ENCODE data around the gene SLC22A7.

The SLC22A7 gene

DNA sequence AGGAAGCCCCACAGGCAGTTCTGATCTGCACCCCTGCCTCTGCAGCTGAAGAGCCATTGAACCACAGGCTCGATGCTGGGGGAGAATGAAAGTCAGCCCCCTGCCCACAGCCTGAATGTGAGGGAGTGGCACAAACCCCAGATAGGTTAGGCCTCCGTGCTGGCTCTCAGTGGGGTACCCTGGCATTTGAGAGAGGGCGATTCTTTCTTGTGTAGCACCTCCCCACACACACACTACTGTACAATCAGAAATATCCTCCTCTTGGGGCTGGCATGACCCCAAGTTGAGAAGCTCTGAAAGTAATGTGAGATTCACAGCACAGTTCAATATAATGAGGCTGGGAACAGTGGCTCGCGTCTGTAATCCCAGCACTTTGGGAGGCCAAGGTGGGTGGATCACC lies 36.9 kb upstream of the SLC22A7 start:
- Histone ChIP-seq H3K4me3 (ENCODE audit: low read length) (no peak overlapping the region), H4K20me1 (ENCODE audit: control insufficient read depth, insufficient read depth, low read depth, low read length) (no peaks in the 10 kb centered on the region), H3K9me2 (replicated peaks; ENCODE audit: control insufficient read depth, low read length) (no peaks in the 10 kb centered on the region), H3K4me1 (ENCODE audit: control insufficient read depth, low read length) (peaks cover 20% of the 10 kb centered on the region), H3K36me3 (ENCODE audit: control insufficient read depth, low read length) (no peaks in the 10 kb centered on the region), H3K27ac (ENCODE audit: low read depth, low read length) (no peak overlapping the region), H3K4me2 (ENCODE audit: low read length) (no peak overlapping the region), H3F3A (ENCODE audit: control insufficient read depth, insufficient read depth) (no peaks in the 10 kb centered on the region; the same call in 1 of the 2 replicates), H3K9me3 (ENCODE audit: control insufficient read depth, insufficient read depth, low read length) (no peaks in the 10 kb centered on the region), H3K27me3 (ENCODE audit: control insufficient read depth, low read length) (no peaks in the 10 kb centered on the region; the same call in 1 of the 2 replicates), H3K79me2 (ENCODE audit: control insufficient read depth, low read length) (no peaks in the 10 kb centered on the region)
- no peak for TF ChIP-seq EZH2phosphoT487 (IDR thresholded peaks at IDR 0.05; ENCODE audit: borderline replicate concordance, low read length)
- TF ChIP-seq, protein P1, sequence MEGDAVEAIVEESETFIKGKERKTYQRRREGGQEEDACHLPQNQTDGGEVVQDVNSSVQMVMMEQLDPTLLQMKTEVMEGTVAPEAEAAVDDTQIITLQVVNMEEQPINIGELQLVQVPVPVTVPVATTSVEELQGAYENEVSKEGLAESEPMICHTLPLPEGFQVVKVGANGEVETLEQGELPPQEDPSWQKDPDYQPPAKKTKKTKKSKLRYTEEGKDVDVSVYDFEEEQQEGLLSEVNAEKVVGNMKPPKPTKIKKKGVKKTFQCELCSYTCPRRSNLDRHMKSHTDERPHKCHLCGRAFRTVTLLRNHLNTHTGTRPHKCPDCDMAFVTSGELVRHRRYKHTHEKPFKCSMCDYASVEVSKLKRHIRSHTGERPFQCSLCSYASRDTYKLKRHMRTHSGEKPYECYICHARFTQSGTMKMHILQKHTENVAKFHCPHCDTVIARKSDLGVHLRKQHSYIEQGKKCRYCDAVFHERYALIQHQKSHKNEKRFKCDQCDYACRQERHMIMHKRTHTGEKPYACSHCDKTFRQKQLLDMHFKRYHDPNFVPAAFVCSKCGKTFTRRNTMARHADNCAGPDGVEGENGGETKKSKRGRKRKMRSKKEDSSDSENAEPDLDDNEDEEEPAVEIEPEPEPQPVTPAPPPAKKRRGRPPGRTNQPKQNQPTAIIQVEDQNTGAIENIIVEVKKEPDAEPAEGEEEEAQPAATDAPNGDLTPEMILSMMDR (IDR thresholded peaks at IDR 0.05; ENCODE audit: low read depth, low read length, poor library complexity, severe bottlenecking), result no peak

DNA sequence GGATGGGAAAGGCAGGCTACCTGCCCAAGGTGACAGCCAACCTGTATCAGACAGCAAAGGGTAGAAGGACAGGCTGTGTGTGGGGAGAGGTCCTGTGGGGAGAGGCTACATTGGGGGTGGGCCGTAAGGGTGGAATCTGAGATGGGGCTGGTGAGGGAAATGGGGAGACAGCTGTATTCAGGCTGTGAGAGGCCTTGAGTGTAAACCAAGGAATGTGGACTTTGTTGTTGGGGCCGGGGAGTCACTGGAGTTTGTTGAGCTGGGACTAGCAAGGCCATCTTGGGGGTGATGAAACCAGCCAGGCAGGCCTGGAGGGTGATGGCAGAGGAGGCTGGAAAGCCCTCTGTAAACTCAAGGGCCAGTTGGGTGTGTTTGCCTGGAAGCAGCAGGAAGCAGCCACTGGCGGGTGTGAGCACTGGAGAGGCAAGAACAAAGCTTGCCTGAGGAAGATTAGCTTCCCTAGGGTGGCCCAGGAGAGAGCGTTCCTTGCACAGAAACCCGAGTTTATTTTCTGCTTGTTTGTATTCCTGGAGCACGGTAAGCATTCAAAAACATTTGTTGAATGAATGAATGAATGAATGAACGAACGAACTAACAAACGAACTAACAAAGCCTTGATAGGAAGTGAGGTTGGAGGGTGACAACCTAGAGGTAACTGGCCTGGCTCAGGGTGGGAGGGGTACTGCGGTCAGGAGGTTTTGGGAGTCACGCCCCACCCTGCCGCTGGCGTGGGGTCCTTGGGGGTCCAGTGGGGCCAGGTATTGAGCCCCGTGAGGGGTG lies 35.9 kb upstream of the SLC22A7 start:
- Histone ChIP-seq H3K4me3 (ENCODE audit: low read length) (no peak overlapping the region), H3F3A (ENCODE audit: control insufficient read depth, insufficient read depth) (no peaks in the 10 kb centered on the region; the same call in 1 of the 2 replicates), H3K79me2 (ENCODE audit: control insufficient read depth, low read length) (no peaks in the 10 kb centered on the region), H3K9me3 (ENCODE audit: control insufficient read depth, insufficient read depth, low read length) (no peaks in the 10 kb centered on the region), H3K27me3 (ENCODE audit: control insufficient read depth, low read length) (no peaks in the 10 kb centered on the region; the same call in 1 of the 2 replicates), H3K4me1 (ENCODE audit: control insufficient read depth, low read length) (peaks cover 21% of the 10 kb centered on the region), H3K4me2 (ENCODE audit: low read length) (no peak overlapping the region), H3K27ac (ENCODE audit: low read depth, low read length) (no peak overlapping the region), H3K36me3 (ENCODE audit: control insufficient read depth, low read length) (no peaks in the 10 kb centered on the region), H3K9me2 (replicated peaks; ENCODE audit: control insufficient read depth, low read length) (no peaks in the 10 kb centered on the region), H4K20me1 (ENCODE audit: control insufficient read depth, insufficient read depth, low read depth, low read length) (no peaks in the 10 kb centered on the region)
- TF ChIP-seq, protein P1 (IDR thresholded peaks at IDR 0.05; ENCODE audit: low read depth, low read length, poor library complexity, severe bottlenecking), result no peak
- TF ChIP-seq EZH2phosphoT487 (IDR thresholded peaks at IDR 0.05; ENCODE audit: borderline replicate concordance, low read length), result no peak

DNA sequence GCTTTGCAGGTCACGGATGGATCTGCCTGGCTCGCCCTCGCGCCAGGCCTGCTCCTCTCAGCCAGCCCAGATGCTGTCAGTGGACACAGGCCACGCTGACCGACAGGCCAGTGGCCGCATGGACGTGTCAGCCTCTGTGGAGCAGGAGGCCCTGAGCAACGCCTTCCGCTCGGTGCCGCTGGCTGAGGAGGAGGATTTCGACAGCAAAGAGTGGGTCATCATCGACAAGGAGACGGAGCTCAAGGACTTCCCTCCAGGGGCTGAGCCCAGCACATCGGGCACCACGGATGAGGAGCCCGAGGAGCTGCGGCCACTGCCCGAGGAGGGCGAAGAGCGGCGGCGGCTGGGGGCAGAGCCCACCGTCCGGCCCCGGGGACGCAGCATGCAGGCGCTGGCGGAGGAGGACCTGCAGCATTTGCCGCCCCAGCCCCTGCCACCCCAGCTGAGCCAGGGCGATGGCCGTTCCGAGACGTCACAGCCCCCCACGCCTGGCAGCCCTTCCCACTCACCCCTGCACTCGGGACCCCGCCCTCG lies 35.2 kb upstream of the SLC22A7 start:
- Histone ChIP-seq H3K79me2 (ENCODE audit: control insufficient read depth, low read length) (no peaks in the 10 kb centered on the region), H3K4me2 (ENCODE audit: low read length) (no peak overlapping the region)
- TF ChIP-seq, protein P1 (IDR thresholded peaks at IDR 0.05; ENCODE audit: low read depth, low read length, poor library complexity, severe bottlenecking), result no peak

More for the DNA sequence above, 35.2 kb upstream of the SLC22A7 start:
- Histone ChIP-seq H3K4me1 (ENCODE audit: control insufficient read depth, low read length) (peaks cover 21% of the 10 kb centered on the region), H3K4me3 (ENCODE audit: low read length) (no peak overlapping the region), H3K9me3 (ENCODE audit: control insufficient read depth, insufficient read depth, low read length) (no peaks in the 10 kb centered on the region), H4K20me1 (ENCODE audit: control insufficient read depth, insufficient read depth, low read depth, low read length) (no peaks in the 10 kb centered on the region), H3K27me3 (ENCODE audit: control insufficient read depth, low read length) (no peaks in the 10 kb centered on the region; the same call in 1 of the 2 replicates), H3K36me3 (ENCODE audit: control insufficient read depth, low read length) (no peaks in the 10 kb centered on the region), H3F3A (ENCODE audit: control insufficient read depth, insufficient read depth) (no peaks in the 10 kb centered on the region; the same call in 1 of the 2 replicates), H3K9me2 (replicated peaks; ENCODE audit: control insufficient read depth, low read length) (no peaks in the 10 kb centered on the region), H3K27ac (ENCODE audit: low read depth, low read length) (no peak overlapping the region)

Data from DOHH2 (cell line).